Measurements from ENCODE around the gene FBXO44. TPM values are rescaled to one million over a fixed set of nuclear protein-coding genes. Genes with fewer than 3 reads are reported as not detected.
A peak's percentile ranks its signal among the peaks of the same experiment; 100 is the strongest.

FBXO44 gene
- total RNA-seq, 1 experiment from 2014 or later = 24.5 TPM

DNA sequence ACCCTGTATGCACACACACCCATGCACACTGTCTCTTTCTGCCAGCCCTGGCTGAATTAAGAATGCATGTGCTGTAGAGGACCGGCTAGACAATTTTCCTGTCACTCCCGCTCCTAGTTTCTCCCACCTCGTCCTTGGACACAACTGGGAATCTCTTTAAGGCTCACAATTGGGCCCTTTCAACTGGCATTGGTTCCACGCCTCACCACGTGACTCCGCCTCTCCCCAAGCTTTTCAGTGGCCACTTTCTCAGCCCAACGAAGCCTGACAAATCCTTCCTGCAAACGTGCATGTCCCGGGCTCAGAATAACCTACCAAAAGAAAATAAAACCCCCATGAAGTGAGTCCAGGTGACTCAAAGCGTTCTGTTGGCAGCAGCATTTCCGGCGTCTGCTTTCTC is 34.3 kb upstream of the FBXO44 start:
- H3K4me1 Mint-ChIP-seq = peaks cover 4 to 11% of the 10 kb centered on the region in 2 experiments
- no CpG with 5 or more reads among the region's 12 CpGs for WGBS (ENCODE audit: extremely low coverage, insufficient read length, low lambda C conversion rate)
- Histone ChIP-seq H4K8ac (replicated peaks; ENCODE audit: insufficient read length, low read depth, low read length) (no peak overlapping the region), H3K27me3 (ENCODE audit: insufficient read depth, low read length) (no peaks in the 10 kb centered on the region), H2BK15ac (ENCODE audit: low read depth, low read length) (no peak overlapping the region), H2AFZ (ENCODE audit: low read length) (no peak overlapping the region), H3K79me1 (ENCODE audit: insufficient read depth, low read depth, low read length, poor library complexity, severe bottlenecking) (no peaks in the 10 kb centered on the region), H3K79me2 (ENCODE audit: insufficient read depth, low read length) (no peaks in the 10 kb centered on the region), H3K56ac (ENCODE audit: insufficient read length, low read depth, low read length) (no peak overlapping the region), H2BK120ac (ENCODE audit: low read depth, low read length, poor library complexity, severe bottlenecking) (no peak overlapping the region), H3K23me2 (ENCODE audit: insufficient read length, low read depth, low read length, poor library complexity, severe bottlenecking) (no peaks in the 10 kb centered on the region), H3K18ac (ENCODE audit: insufficient read length, low read depth, low read length) (no peak overlapping the region), H3T11ph (ENCODE audit: low read length) (no peak overlapping the region), H2AK5ac (ENCODE audit: insufficient read length, low read length) (no peak overlapping the region), H3K9ac (ENCODE audit: extremely low read depth, insufficient read length, low read length) (no peak overlapping the region), H3K4ac (ENCODE audit: low read depth, low read length) (no peak overlapping the region), H3K23ac (ENCODE audit: insufficient read length, low read depth, low read length) (no peak overlapping the region), H2BK5ac (ENCODE audit: insufficient read length, low read length) (no peak overlapping the region), H4K91ac (ENCODE audit: insufficient read length, low read depth, low read length) (no peak overlapping the region), H3K4me1 (ENCODE audit: insufficient read depth, low read length) (no peaks in the 10 kb centered on the region), H3K27ac (ENCODE audit: insufficient read length, low read depth, low read length) (no peak overlapping the region), H3K14ac (ENCODE audit: insufficient read depth, low read length) (no peak overlapping the region; the same call in 1 of the 2 replicates), H3K4me2 (ENCODE audit: insufficient read depth, insufficient read length, low read length) (no peak overlapping the region), H2BK12ac (ENCODE audit: insufficient read length, low read depth, low read length) (no peak overlapping the region), H4K20me1 (ENCODE audit: control insufficient read depth, insufficient read depth, insufficient read length) (no peaks in the 10 kb centered on the region), H3K9me3 (ENCODE audit: control insufficient read depth, low read depth, low read length) (no peaks in the 10 kb centered on the region), H2BK20ac (ENCODE audit: low read depth, low read length, poor library complexity, severe bottlenecking) (no peak overlapping the region), H4K5ac (ENCODE audit: insufficient read length, low read depth, low read length) (no peak overlapping the region)
- H3K27ac Mint-ChIP-seq = 0 out of 7 replicates have a peak overlapping the region, but pooled peaks of 1 of the 3 experiments have one; percentile 6
- no peaks in the 10 kb centered on the region; a peak in 1 of 5 replicates for H3K9me3 Mint-ChIP-seq
- H3K4me3 Mint-ChIP-seq = no peak overlapping the region
- no peak for DNase-seq
- TF ChIP-seq, protein P1, sequence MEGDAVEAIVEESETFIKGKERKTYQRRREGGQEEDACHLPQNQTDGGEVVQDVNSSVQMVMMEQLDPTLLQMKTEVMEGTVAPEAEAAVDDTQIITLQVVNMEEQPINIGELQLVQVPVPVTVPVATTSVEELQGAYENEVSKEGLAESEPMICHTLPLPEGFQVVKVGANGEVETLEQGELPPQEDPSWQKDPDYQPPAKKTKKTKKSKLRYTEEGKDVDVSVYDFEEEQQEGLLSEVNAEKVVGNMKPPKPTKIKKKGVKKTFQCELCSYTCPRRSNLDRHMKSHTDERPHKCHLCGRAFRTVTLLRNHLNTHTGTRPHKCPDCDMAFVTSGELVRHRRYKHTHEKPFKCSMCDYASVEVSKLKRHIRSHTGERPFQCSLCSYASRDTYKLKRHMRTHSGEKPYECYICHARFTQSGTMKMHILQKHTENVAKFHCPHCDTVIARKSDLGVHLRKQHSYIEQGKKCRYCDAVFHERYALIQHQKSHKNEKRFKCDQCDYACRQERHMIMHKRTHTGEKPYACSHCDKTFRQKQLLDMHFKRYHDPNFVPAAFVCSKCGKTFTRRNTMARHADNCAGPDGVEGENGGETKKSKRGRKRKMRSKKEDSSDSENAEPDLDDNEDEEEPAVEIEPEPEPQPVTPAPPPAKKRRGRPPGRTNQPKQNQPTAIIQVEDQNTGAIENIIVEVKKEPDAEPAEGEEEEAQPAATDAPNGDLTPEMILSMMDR (conservative IDR thresholded peaks at IDR 0.05) = no peak
- peaks cover 6% of the 10 kb centered on the region for H3K27me3 Mint-ChIP-seq (ENCODE audit: low read depth)
- H3K36me3 Mint-ChIP-seq (ENCODE audit: insufficient read depth in 1 of 3, low read depth in 3 of 3) = peaks cover 0 to 2% (median 0%) of the 10 kb centered on the region in 3 experiments; a peak in 1 of 7 replicates

All from H9 (cell line).